ENCODE measurements around the gene COG2. TPM values are rescaled to one million over a fixed set of nuclear protein-coding genes. Genes with fewer than 3 reads are reported as not detected.
"Not testable (repeated sequence)": the region's sequence is repeated elsewhere in the genome, so short reads cannot be mapped to it uniquely, and the experiment has no call there.

COG2 gene
- total RNA-seq, 1 donor from 2014 or later, result 23.1 TPM

- Histone ChIP-seq H3K36me3 (no peaks in the 10 kb centered on the region), H3K4me1 (peaks cover 15% of the 10 kb centered on the region), H3K27me3 (ENCODE audit: low read depth) (no peaks in the 10 kb centered on the region), H3K27ac (no peak overlapping the region), H3K9me3 (no peaks in the 10 kb centered on the region), H3K4me3 (no peak overlapping the region)
- DNase-seq, result no peak
- no peak for ATAC-seq
- intact Hi-C loops (cut with DNase I), result no loop called here
- no peak for TF ChIP-seq CTCF (IDR thresholded peaks at IDR 0.05)
Measured at GRCh38 chr1:230713138-230713537, 70.9 kb downstream of the COG2 start.

- Histone ChIP-seq H3K27ac (no peak overlapping the region), H3K4me3 (no peak overlapping the region), H3K36me3 (no peaks in the 10 kb centered on the region), H3K9me3 (no peaks in the 10 kb centered on the region), H3K4me1 (peaks cover 15% of the 10 kb centered on the region), H3K27me3 (ENCODE audit: low read depth) (no peaks in the 10 kb centered on the region)
- intact Hi-C loops (cut with DNase I), result no loop called here
- no peak for ATAC-seq
- no peak for DNase-seq
- TF ChIP-seq CTCF (IDR thresholded peaks at IDR 0.05), result no peak
Measured at GRCh38 chr1:230713547-230713914, 71.2 kb downstream of the COG2 start.

- ATAC-seq (peak; percentile 68 to 82), DNase-seq (no peak)
- no peaks in the 10 kb centered on the region for H3K9me3 ChIP-seq
- H3K36me3 ChIP-seq, result no peaks in the 10 kb centered on the region
- intact Hi-C loops (cut with DNase I), result no loop called here
- TF ChIP-seq CTCF (IDR thresholded peaks at IDR 0.05), result no peak
- no peaks in the 10 kb centered on the region for H3K27me3 ChIP-seq (ENCODE audit: low read depth)
- H3K27ac ChIP-seq, result no peak within 1 kb of the TSS
- peaks cover 15% of the 10 kb centered on the region for H3K4me1 ChIP-seq
- H3K4me3 ChIP-seq, result no peak within 1 kb of the TSS
Measured at GRCh38 chr1:230713915-230714764, 71.9 kb downstream of the COG2 start, which contains the start of gene AGT. Gene AGT (minus strand): TSS chr1:230714122. CDS start chr1:230710823, 3,299 bp downstream.

- ATAC-seq, result no peak
- no peaks in the 10 kb centered on the region for H3K9me3 ChIP-seq
Measured at GRCh38 chr1:230715510-230715909, 73.2 kb downstream of the COG2 start.

GRCh38 chr1:230716453-230716852 is 74.2 kb downstream of the COG2 start:
- H3K27me3 ChIP-seq (ENCODE audit: low read depth); H3K36me3 ChIP-seq; H3K4me3 ChIP-seq; DNase-seq; H3K27ac ChIP-seq; ATAC-seq; intact Hi-C loops (cut with DNase I); H3K9me3 ChIP-seq: not testable (repeated sequence)
- H3K4me1 ChIP-seq, result peaks cover 15% of the 10 kb centered on the region

More at GRCh38 chr1:230715510-230715909, 73.2 kb downstream of the COG2 start:
- H3K27ac ChIP-seq, result no peak overlapping the region
- H3K4me1 ChIP-seq, result peaks cover 15% of the 10 kb centered on the region
- intact Hi-C loops (cut with DNase I), result no loop called here
- H3K27me3 ChIP-seq (ENCODE audit: low read depth), result no peaks in the 10 kb centered on the region
- no peak overlapping the region for H3K4me3 ChIP-seq
- no peaks in the 10 kb centered on the region for H3K36me3 ChIP-seq
- DNase-seq, result no peak
- TF ChIP-seq CTCF (IDR thresholded peaks at IDR 0.05), result no peak

GRCh38 chr1:230717251-230717650 is 75.0 kb downstream of the COG2 start:
- Histone ChIP-seq H3K27me3 (ENCODE audit: low read depth) (no peaks in the 10 kb centered on the region), H3K4me1 (peaks cover 15% of the 10 kb centered on the region), H3K4me3 (no peak overlapping the region), H3K9me3 (no peaks in the 10 kb centered on the region), H3K36me3 (no peaks in the 10 kb centered on the region), H3K27ac (no peak overlapping the region)
- no peak for ATAC-seq
- intact Hi-C loops (cut with DNase I), result no loop called here
- no peak for TF ChIP-seq CTCF (IDR thresholded peaks at IDR 0.05)
- DNase-seq, result no peak

- DNase-seq; H3K9me3 ChIP-seq; intact Hi-C loops (cut with DNase I); H3K4me1 ChIP-seq; H3K36me3 ChIP-seq; H3K27ac ChIP-seq; H3K27me3 ChIP-seq (ENCODE audit: low read depth); H3K4me3 ChIP-seq; ATAC-seq: not testable (repeated sequence)
Measured at GRCh38 chr1:230721849-230722522, 79.7 kb downstream of the COG2 start.

Measured in lower lobe of right lung (tissue), 2 donors.